ENCODE data around the gene KRTAP12-2.

DNA sequence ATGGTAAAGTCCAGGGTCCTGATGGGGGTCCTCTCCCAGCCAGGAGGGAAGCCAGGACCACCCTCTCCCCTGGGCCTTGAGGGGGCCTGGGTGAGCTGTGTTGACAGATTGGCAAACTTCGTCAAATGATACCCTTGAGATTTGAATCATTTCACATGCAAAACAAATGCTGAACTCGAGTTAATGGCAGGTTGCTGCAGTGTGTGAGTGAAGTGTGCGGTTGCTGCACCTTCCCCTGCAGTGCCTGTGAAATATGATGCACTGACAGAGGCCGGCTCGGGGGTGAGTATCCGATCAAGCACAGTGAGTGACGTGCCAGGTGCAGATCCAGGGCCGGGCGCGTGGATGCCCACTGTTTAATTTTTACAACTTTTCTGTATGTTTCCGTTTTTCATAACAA is 20.9 kb upstream of the KRTAP12-2 start:
- TF ChIP-seq, protein P1, sequence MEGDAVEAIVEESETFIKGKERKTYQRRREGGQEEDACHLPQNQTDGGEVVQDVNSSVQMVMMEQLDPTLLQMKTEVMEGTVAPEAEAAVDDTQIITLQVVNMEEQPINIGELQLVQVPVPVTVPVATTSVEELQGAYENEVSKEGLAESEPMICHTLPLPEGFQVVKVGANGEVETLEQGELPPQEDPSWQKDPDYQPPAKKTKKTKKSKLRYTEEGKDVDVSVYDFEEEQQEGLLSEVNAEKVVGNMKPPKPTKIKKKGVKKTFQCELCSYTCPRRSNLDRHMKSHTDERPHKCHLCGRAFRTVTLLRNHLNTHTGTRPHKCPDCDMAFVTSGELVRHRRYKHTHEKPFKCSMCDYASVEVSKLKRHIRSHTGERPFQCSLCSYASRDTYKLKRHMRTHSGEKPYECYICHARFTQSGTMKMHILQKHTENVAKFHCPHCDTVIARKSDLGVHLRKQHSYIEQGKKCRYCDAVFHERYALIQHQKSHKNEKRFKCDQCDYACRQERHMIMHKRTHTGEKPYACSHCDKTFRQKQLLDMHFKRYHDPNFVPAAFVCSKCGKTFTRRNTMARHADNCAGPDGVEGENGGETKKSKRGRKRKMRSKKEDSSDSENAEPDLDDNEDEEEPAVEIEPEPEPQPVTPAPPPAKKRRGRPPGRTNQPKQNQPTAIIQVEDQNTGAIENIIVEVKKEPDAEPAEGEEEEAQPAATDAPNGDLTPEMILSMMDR (IDR thresholded peaks at IDR 0.05; ENCODE audit: extremely low read depth in 1 of 2, insufficient read depth in 1 of 2, low read depth in 1 of 2, low read length in 2 of 2), result no peak
- no peak for TF ChIP-seq POLR2AphosphoS5 (IDR thresholded peaks at IDR 0.05; ENCODE audit: insufficient read depth, low read depth, low read length)

All from endothelial cell of umbilical vein (primary cell).